GM12891 (cell line): ENCODE results near the gene GPC6.

Experiments used
- POLR2A ChIP-seq: IDR thresholded peaks from 2 replicates; pipeline ENCODE4 v1.6.1; 2011; ENCODE audit warnings: low read depth, low read length, control low read depth
- TAF1 ChIP-seq: IDR thresholded peaks from 2 replicates; pipeline ENCODE4 v1.6.1; 2011; ENCODE audit warnings: low read depth, low read length, control low read depth

GRCh38 chr13:94454334-94454733 lies 1227.7 kb downstream of the GPC6 start:
- TF ChIP-seq POLR2A, result no peak
- TF ChIP-seq TAF1, result no peak
